ENCODE results near the gene DCTPP1. TPM values are rescaled to one million over a fixed set of nuclear protein-coding genes. Genes with fewer than 3 reads are reported as not detected.
"Not testable (repeated sequence)": the region's sequence is repeated elsewhere in the genome, so short reads cannot be mapped to it uniquely, and the experiment has no call there.

DCTPP1 gene
- total and polyA plus RNA-seq, 2 donors (not counting 3 experiments of a cell fraction or from before 2014, with no cell fraction given), result 68.0 to 88.6 TPM

DNA sequence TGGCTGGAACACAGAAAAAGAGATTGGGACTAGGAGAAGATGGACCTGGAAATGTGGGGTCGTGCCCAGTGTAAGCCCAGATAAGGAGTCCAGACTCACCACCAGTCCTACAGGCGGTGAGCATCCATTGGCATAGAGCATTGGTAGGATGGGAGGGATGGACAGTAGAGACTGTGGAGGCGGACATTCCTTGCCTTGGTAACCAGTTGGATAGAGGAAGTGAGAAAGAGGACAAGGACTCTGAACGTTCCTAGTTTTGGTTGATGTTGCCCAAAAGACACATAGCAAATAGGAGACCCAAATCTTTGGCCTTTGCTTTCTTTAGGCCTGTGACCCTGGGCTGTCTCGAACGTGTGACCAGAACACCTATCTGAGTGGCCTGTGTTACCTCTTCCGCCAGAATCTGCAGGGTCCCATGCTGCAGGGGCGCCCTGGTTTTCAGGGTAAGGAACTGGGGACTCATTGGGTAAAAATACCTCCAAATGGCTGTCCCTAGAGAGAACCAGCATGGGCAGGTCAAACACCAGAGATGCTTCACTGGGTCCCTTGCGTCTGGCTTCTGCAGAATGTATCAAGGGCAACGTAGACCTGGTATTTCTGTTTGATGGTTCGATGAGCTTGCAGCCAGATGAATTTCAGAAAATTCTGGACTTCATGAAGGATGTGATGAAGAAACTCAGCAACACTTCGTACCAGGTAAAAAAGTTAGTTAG is 49.1 kb upstream of the DCTPP1 start:
- no peak for DNase-seq (ENCODE audit: low read depth, low spot score)
- H3K4me1 ChIP-seq (ENCODE audit: control insufficient read depth, extremely low read depth, insufficient read depth, low read length), result no peaks in the 10 kb centered on the region
- H3K27ac ChIP-seq (ENCODE audit: insufficient read depth, low read depth, low read length), result no peak overlapping the region
- H3K36me3 ChIP-seq (ENCODE audit: control insufficient read depth in 2 of 2, extremely low read depth in 1 of 2, insufficient read depth in 2 of 2, low read length in 2 of 2), result no peaks in the 10 kb centered on the region
- dilution Hi-C loops (cut with MboI; ENCODE audit: extremely low pct_ligation_motif_present, low sequenced_read_pairs) (no loop called here), intact Hi-C loops (cut with micrococcal nuclease) (no loop called here)
- ChIA-PET CTCF (interaction anchor here (1.0 kb wide), 2 partner anchors 12 to 119 kb away, joined by 4 read pairs; no protein-coding TSS in a partner anchor), POLR2A (interaction anchor here (0.6 kb wide), 1 partner anchor 83 kb away, joined by 4 read pairs; no protein-coding TSS in a partner anchor)
- H3K79me2 ChIP-seq (ENCODE audit: control insufficient read depth, insufficient read depth, low read length), result no peaks in the 10 kb centered on the region
- no TSS peak for BruUV-seq (replicated peaks)
- no peak overlapping the region for H3K4me2 ChIP-seq (ENCODE audit: insufficient read depth, low read length)
- no peak for FAIRE-seq
- no peak overlapping the region for H3K9ac ChIP-seq (replicated peaks; ENCODE audit: extremely low read depth, insufficient read depth, low read length)
- no peaks in the 10 kb centered on the region for H4K20me1 ChIP-seq (replicated peaks; ENCODE audit: control insufficient read depth, extremely low read depth, insufficient read depth, low read length)
- TF ChIP-seq JUN (IDR thresholded peaks at IDR 0.05; ENCODE audit: borderline replicate concordance, insufficient read depth, insufficient read length, low read depth) (no peak), GATA2 (IDR thresholded peaks at IDR 0.05; ENCODE audit: insufficient read depth, insufficient read length, low read depth, low read length) (no peak), POLR2AphosphoS5 (IDR thresholded peaks at IDR 0.05; ENCODE audit: insufficient read depth, low read depth, low read length) (no peak), FOS (IDR thresholded peaks at IDR 0.05; ENCODE audit: borderline replicate concordance, insufficient read depth, low read length) (no peak), EZH2 (IDR thresholded peaks at IDR 0.05; ENCODE audit: borderline replicate concordance, low read depth, low read length, severe bottlenecking) (no peak), POLR2A (IDR thresholded peaks at IDR 0.05; ENCODE audit: low read depth, low read length) (no peak), MYC (IDR thresholded peaks at IDR 0.05; ENCODE audit: low read depth, low read length) (no peak)
- TF ChIP-seq, protein P1, sequence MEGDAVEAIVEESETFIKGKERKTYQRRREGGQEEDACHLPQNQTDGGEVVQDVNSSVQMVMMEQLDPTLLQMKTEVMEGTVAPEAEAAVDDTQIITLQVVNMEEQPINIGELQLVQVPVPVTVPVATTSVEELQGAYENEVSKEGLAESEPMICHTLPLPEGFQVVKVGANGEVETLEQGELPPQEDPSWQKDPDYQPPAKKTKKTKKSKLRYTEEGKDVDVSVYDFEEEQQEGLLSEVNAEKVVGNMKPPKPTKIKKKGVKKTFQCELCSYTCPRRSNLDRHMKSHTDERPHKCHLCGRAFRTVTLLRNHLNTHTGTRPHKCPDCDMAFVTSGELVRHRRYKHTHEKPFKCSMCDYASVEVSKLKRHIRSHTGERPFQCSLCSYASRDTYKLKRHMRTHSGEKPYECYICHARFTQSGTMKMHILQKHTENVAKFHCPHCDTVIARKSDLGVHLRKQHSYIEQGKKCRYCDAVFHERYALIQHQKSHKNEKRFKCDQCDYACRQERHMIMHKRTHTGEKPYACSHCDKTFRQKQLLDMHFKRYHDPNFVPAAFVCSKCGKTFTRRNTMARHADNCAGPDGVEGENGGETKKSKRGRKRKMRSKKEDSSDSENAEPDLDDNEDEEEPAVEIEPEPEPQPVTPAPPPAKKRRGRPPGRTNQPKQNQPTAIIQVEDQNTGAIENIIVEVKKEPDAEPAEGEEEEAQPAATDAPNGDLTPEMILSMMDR (IDR thresholded peaks at IDR 0.05; ENCODE audit: extremely low read depth in 1 of 2, insufficient read depth in 1 of 2, low read depth in 1 of 2, low read length in 2 of 2), result no peak
- TF ChIP-seq, protein P2, sequence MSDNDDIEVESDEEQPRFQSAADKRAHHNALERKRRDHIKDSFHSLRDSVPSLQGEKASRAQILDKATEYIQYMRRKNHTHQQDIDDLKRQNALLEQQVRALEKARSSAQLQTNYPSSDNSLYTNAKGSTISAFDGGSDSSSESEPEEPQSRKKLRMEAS (IDR thresholded peaks at IDR 0.05; ENCODE audit: insufficient read depth, insufficient read length), result no peak
- H2AFZ ChIP-seq (ENCODE audit: low read depth, low read length), result no peak overlapping the region
- H3K9me1 ChIP-seq (replicated peaks; ENCODE audit: control insufficient read depth, extremely low read depth, insufficient read depth, low read length), result no peaks in the 10 kb centered on the region
- H3K27me3 ChIP-seq (ENCODE audit: control insufficient read depth in 2 of 2, insufficient read depth in 2 of 2, low read length in 2 of 2), result peaks cover 16 to 17% of the 10 kb centered on the region in 2 experiments
- no peaks in the 10 kb centered on the region for H3K9me3 ChIP-seq (replicated peaks; ENCODE audit: control insufficient read depth, insufficient read depth, low read length)
- no peak overlapping the region for H3K4me3 ChIP-seq (replicated peaks in 1 of 3; ENCODE audit: insufficient read depth in 1 of 3, low read depth in 1 of 3, low read length in 3 of 3)

DNA sequence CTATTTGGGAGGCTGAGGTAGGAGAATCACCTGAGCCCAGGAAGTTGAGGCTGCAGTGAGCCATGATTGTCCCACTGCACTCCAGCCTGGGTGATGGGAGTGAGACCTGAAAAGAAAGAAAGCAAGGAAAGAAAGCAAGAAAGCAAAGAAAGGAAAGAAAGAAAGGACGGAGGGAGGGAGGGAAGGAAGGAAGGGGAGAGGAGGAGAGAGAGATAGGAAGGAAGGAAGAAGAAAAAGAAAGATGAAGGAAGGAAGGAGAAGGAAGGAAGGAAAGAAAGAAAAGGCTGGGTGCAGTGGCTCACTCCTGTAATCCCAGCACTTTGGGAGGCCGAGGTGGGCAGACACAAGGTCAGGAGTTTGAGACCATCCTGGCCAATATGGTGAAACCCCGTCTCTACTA is 47.9 kb upstream of the DCTPP1 start:
- H3K9me3 ChIP-seq (replicated peaks; ENCODE audit: control insufficient read depth, insufficient read depth, low read length); H2AFZ ChIP-seq (ENCODE audit: low read depth, low read length); H3K9me1 ChIP-seq (replicated peaks; ENCODE audit: control insufficient read depth, extremely low read depth, insufficient read depth, low read length); H3K4me3 ChIP-seq (replicated peaks in 1 of 3; ENCODE audit: insufficient read depth in 1 of 3, low read depth in 1 of 3, low read length in 3 of 3); BruUV-seq (replicated peaks); dilution Hi-C loops (cut with MboI; ENCODE audit: extremely low pct_ligation_motif_present, low sequenced_read_pairs); H4K20me1 ChIP-seq (replicated peaks; ENCODE audit: control insufficient read depth, extremely low read depth, insufficient read depth, low read length); H3K36me3 ChIP-seq (ENCODE audit: control insufficient read depth in 2 of 2, extremely low read depth in 1 of 2, insufficient read depth in 2 of 2, low read length in 2 of 2); FAIRE-seq; H3K9ac ChIP-seq (replicated peaks; ENCODE audit: extremely low read depth, insufficient read depth, low read length); H3K4me1 ChIP-seq (ENCODE audit: control insufficient read depth, extremely low read depth, insufficient read depth, low read length); intact Hi-C loops (cut with micrococcal nuclease); H3K4me2 ChIP-seq (ENCODE audit: insufficient read depth, low read length); DNase-seq (ENCODE audit: low read depth, low spot score); H3K79me2 ChIP-seq (ENCODE audit: control insufficient read depth, insufficient read depth, low read length); H3K27ac ChIP-seq (ENCODE audit: insufficient read depth, low read depth, low read length): not testable (repeated sequence)
- CTCF ChIA-PET, result interaction anchor here (0.9 to 2.6 kb wide), 2 partner anchors 121 to 173 kb away, joined by 3 to 6 read pairs; partner anchors contain the start of gene PRR14
- H3K27me3 ChIP-seq (ENCODE audit: control insufficient read depth in 2 of 2, insufficient read depth in 2 of 2, low read length in 2 of 2), result peaks cover 23% of the 10 kb centered on the region in 2 experiments
- POLR2A ChIA-PET, result interaction anchor here (0.6 kb wide), 1 partner anchor 27 kb away, joined by 3 read pairs; no protein-coding TSS in a partner anchor

All from endothelial cell of umbilical vein (primary cell).